DOHH2 (cell line): ENCODE results near the gene AMBRA1.

Source experiments
- EZH2phosphoT487 ChIP-seq: fragments of 200-600 bp; sonication (generic); IDR thresholded peaks from 2 replicates; pipeline ENCODE4 v1.6.1; 2017; ENCODE audit warnings: borderline replicate concordance, mild to moderate bottlenecking, antibody characterized with exemption, low read length, moderate library complexity, mixed read lengths
- TF ChIP-seq, protein P1 (sequence below): fragments of 200-600 bp; sonication (generic); IDR thresholded peaks from one replicate; pipeline ENCODE4 v1.5.1; 2014; ENCODE audit warnings: antibody characterized with exemption, mild to moderate bottlenecking, low read depth, low read length; ENCODE audit not compliant: poor library complexity, severe bottlenecking

DNA sequence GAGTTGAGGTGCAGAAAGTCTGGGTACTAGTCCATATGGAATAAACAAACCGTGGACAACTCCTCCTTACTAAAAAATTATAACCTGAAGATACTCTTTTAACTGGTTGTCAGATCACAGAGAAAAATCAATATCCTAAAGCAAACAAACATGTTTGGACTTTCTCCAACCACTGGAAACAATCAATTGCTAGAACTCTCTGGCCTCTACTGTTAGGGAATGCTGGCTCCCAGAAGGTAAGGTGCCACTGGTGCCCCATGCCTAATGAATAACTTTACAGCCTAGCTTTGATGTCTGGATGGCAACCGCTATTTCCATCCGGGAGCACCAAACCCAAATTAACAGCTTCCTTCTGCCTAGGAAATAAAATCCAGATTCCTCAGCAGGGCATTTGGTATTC lies 74.5 kb downstream of the AMBRA1 start:
- no peak for TF ChIP-seq EZH2phosphoT487
- TF ChIP-seq, protein P1, sequence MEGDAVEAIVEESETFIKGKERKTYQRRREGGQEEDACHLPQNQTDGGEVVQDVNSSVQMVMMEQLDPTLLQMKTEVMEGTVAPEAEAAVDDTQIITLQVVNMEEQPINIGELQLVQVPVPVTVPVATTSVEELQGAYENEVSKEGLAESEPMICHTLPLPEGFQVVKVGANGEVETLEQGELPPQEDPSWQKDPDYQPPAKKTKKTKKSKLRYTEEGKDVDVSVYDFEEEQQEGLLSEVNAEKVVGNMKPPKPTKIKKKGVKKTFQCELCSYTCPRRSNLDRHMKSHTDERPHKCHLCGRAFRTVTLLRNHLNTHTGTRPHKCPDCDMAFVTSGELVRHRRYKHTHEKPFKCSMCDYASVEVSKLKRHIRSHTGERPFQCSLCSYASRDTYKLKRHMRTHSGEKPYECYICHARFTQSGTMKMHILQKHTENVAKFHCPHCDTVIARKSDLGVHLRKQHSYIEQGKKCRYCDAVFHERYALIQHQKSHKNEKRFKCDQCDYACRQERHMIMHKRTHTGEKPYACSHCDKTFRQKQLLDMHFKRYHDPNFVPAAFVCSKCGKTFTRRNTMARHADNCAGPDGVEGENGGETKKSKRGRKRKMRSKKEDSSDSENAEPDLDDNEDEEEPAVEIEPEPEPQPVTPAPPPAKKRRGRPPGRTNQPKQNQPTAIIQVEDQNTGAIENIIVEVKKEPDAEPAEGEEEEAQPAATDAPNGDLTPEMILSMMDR: no peak
